ENCODE results near the gene SOD1. TPM values are rescaled to one million over a fixed set of nuclear protein-coding genes. Genes with fewer than 3 reads are reported as not detected.
A peak's percentile ranks its signal among the peaks of the same experiment; 100 is the strongest.
"Not testable (repeated sequence)": the region's sequence is repeated elsewhere in the genome, so short reads cannot be mapped to it uniquely, and the experiment has no call there.

SOD1 gene
- total RNA-seq, 4 donors from 2014 or later = 129 to 222 (median 185) TPM

DNA sequence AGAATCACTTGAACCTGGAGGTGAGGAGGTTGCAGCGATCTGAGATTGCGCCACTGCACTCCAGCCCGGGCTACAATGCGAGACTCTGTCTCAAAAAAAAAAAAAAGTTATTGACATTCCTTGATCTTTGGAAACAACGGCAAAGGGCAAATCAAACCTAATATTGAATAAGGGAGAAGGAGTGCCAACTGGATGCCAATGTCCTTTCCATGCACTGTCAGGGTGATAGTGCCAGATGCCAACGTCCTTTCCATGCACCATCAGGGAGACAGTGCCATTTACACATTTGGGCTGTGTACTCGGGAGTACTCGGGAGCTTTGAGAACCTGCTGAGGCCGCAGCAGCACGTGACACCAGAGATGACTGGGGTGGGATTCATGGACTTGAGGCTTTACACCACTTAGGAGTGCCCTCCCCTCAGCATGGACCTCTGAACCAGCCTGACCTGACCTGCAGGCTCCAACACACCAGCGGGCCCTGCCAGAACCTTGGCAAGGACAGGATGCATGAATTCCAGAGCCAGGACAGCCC, 34.5 kb upstream of the SOD1 start:
- 78 to 79% methylated on average over 10 to 11 of the region's 11 CpGs for WGBS, 2 donors
- Histone ChIP-seq H3K9me3 (no peaks in the 10 kb centered on the region), H3K4me3 (no peak overlapping the region), H3K36me3 (no peaks in the 10 kb centered on the region), H3K27me3 (no peaks in the 10 kb centered on the region), H3K4me1 (no peaks in the 10 kb centered on the region), H3K27ac (no peak overlapping the region)
- DNase-seq (ENCODE audit: low spot score in 2 of 2) = no peak
- TF ChIP-seq CTCF (IDR thresholded peaks at IDR 0.05) (no peak), EP300 (IDR thresholded peaks at IDR 0.05) (no peak), POLR2A (IDR thresholded peaks at IDR 0.05) (no peak)

- H3K27me3 ChIP-seq = no peaks in the 10 kb centered on the region
- TF ChIP-seq CTCF (IDR thresholded peaks at IDR 0.05) (no peak), EP300 (IDR thresholded peaks at IDR 0.05) (no peak), POLR2A (IDR thresholded peaks at IDR 0.05) (no peak)
- H3K36me3 ChIP-seq = no peaks in the 10 kb centered on the region
- H3K27ac ChIP-seq = no peak overlapping the region
- no peaks in the 10 kb centered on the region for H3K4me1 ChIP-seq
- DNase-seq (ENCODE audit: low spot score in 2 of 2) = peak in 1 of 2 donors; percentile 16
- no peak overlapping the region for H3K4me3 ChIP-seq
- H3K9me3 ChIP-seq = peaks cover 0 to 5% (median 0%) of the 10 kb centered on the region in 4 donors
- WGBS, 2 donors = 62 to 69% methylated on average over 8 of the region's 8 CpGs
These were observed 29.4 kb upstream of the SOD1 start for GRCh38 chr21:31629972-31630711.

GRCh38 chr21:31631881-31632280, 27.6 kb upstream of the SOD1 start:
- DNase-seq (ENCODE audit: low spot score in 2 of 2); H3K4me1 ChIP-seq; H3K36me3 ChIP-seq; H3K4me3 ChIP-seq; H3K27ac ChIP-seq; H3K27me3 ChIP-seq: not testable (repeated sequence)
- 97 to 100% methylated on average over 6 of the region's 6 CpGs for WGBS, 2 donors
- H3K9me3 ChIP-seq = peaks cover 0 to 12% (median 1%) of the 10 kb centered on the region in 4 donors

DNA sequence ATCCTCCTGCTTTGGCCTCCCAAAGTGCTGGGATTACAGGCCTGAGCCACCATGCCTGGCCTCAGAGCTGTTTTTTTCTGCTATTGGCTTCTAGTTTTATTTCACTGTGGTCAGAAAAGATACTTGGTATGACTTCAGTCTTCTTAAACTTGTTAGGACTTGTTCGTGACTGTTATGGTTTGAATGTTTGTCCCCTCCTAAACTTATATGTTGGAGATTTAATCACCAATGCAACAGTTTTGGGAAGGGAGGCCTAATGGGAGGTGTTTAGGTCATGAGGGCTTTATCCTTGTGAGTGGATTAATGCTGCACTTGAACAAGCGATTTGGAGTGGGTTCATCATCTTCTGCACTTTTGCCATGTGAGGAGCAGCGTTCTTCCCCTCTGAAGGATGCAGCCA, 24.5 kb upstream of the SOD1 start:
- DNase-seq (ENCODE audit: low spot score in 2 of 2) = no peak
- Histone ChIP-seq H3K27me3 (no peaks in the 10 kb centered on the region), H3K27ac (no peak overlapping the region), H3K9me3 (peaks cover 0 to 21% (median 4%) of the 10 kb centered on the region in 4 donors), H3K4me1 (no peaks in the 10 kb centered on the region), H3K4me3 (no peak overlapping the region), H3K36me3 (no peaks in the 10 kb centered on the region)
- TF ChIP-seq CTCF (IDR thresholded peaks at IDR 0.05) (no peak), EP300 (IDR thresholded peaks at IDR 0.05) (no peak), POLR2A (IDR thresholded peaks at IDR 0.05) (no peak)
- WGBS, 2 donors = 93 to 94% methylated on average over 3 of the region's 3 CpGs

GRCh38 chr21:31636874-31637273, 22.6 kb upstream of the SOD1 start:
- peaks cover 0 to 21% (median 4%) of the 10 kb centered on the region in 4 donors for H3K9me3 ChIP-seq
- no peaks in the 10 kb centered on the region for H3K36me3 ChIP-seq
- no peaks in the 10 kb centered on the region for H3K27me3 ChIP-seq
- DNase-seq (ENCODE audit: low spot score in 2 of 2) = no peak
- no peak overlapping the region for H3K27ac ChIP-seq
- no peak overlapping the region for H3K4me3 ChIP-seq
- TF ChIP-seq EP300 (IDR thresholded peaks at IDR 0.05) (no peak), POLR2A (IDR thresholded peaks at IDR 0.05) (no peak), CTCF (IDR thresholded peaks at IDR 0.05) (no peak)
- WGBS, 2 donors = 85 to 90% methylated on average over 2 of the region's 2 CpGs
- H3K4me1 ChIP-seq = no peaks in the 10 kb centered on the region

Data from tibial nerve (tissue), 4 donors.